HG03558 (cell line): Measurements from ENCODE around the gene ARL1.
A peak's percentile ranks its signal among the peaks of the same experiment; 100 is the strongest.
"Not testable (repeated sequence)": the region's sequence is repeated elsewhere in the genome, so short reads cannot be mapped to it uniquely, and the experiment has no call there.

ENCODE experiments used
- ATAC-seq: cut with Tn5 transposase; IDR thresholded peaks from one replicate; pipeline ENCODE4 v1.9.1; 2021; ENCODE audit warnings: moderate number of reproducible peaks; ENCODE audit not compliant: unreplicated experiment; ENCODE audit errors: extremely low read depth

The ARL1 gene

GRCh38 chr12:101407436-101408345 lies at the start of gene ARL1:
Gene ARL1 (minus strand): TSS chr12:101407772. CDS start chr12:101407645, 127 bp downstream.
- ATAC-seq = peak; percentile 50

GRCh38 chr12:101455685-101456084 lies 48.1 kb upstream of the ARL1 start:
- no peak for ATAC-seq

GRCh38 chr12:101441461-101442224 lies 34.1 kb upstream of the ARL1 start:
- no peak for ATAC-seq

- no peak for ATAC-seq
Measured at GRCh38 chr12:101439236-101439635, 31.7 kb upstream of the ARL1 start.

GRCh38 chr12:101436136-101436535 lies 28.6 kb upstream of the ARL1 start:
- ATAC-seq = no peak

GRCh38 chr12:101430456-101430855 lies 22.9 kb upstream of the ARL1 start:
- ATAC-seq = no peak

GRCh38 chr12:101424620-101425019 lies 17.0 kb upstream of the ARL1 start:
- no peak for ATAC-seq

- ATAC-seq = not testable (repeated sequence)
Measured at GRCh38 chr12:101422066-101422465, 14.5 kb upstream of the ARL1 start.

- no peak for ATAC-seq
Measured at GRCh38 chr12:101415228-101415627, 7.7 kb upstream of the ARL1 start.

GRCh38 chr12:101414533-101415119 lies 7.1 kb upstream of the ARL1 start:
- no peak for ATAC-seq

- ATAC-seq = not testable (repeated sequence)
Measured at GRCh38 chr12:101410169-101410568, 2.6 kb upstream of the ARL1 start.

GRCh38 chr12:101407049-101407435 lies 530 bp downstream of the ARL1 start:
- peak; percentile 4 for ATAC-seq

GRCh38 chr12:101391181-101391580 lies 16.4 kb downstream of the ARL1 start:
- not testable (repeated sequence) for ATAC-seq

- ATAC-seq = no peak
Measured at GRCh38 chr12:101379149-101379548, 28.4 kb downstream of the ARL1 start.

GRCh38 chr12:101375573-101375972 lies 32.0 kb downstream of the ARL1 start:
- no peak for ATAC-seq

GRCh38 chr12:101372431-101372830 lies 35.1 kb downstream of the ARL1 start:
- no peak for ATAC-seq

- ATAC-seq = no peak
Measured at GRCh38 chr12:101368016-101368415, 39.6 kb downstream of the ARL1 start.

GRCh38 chr12:101361455-101361854 lies 46.1 kb downstream of the ARL1 start:
- no peak for ATAC-seq

GRCh38 chr12:101356794-101357193 lies 50.8 kb downstream of the ARL1 start:
- no peak for ATAC-seq

GRCh38 chr12:101351682-101352081 lies 55.9 kb downstream of the ARL1 start:
- no peak for ATAC-seq

- no peak for ATAC-seq
Measured at GRCh38 chr12:101343893-101344292, 63.7 kb downstream of the ARL1 start.
